Tracheal epithelial cell (primary cell): ENCODE measurements around the gene ANKRD2. TPM values are rescaled to one million over a fixed set of nuclear protein-coding genes. Genes with fewer than 3 reads are reported as not detected.

ENCODE experiments used
- total RNA-seq: library from RNA; depleted of rRNA; stranded (reverse); fragments of >200 nt; gene quantifications from 2 replicates; pipeline ENCODE4 v1.2.1, GENCODE V29; 2014

ANKRD2 gene
- total RNA-seq, result 1.3 and 9.9 TPM in 2 replicates

GRCh38 chr10:97572214-97572989, at the start of gene ANKRD2:
Gene ANKRD2, plus strand, starts transcription at chr10:97572779. Its CDS starts 10 bp downstream, at chr10:97572789.

GRCh38 chr10:97584060-97584797, 11.7 kb downstream of the ANKRD2 start, which contains the start of gene HOGA1:
Gene HOGA1, plus strand, starts transcription at chr10:97584389. Its CDS starts 315 bp downstream, at chr10:97584704.

GRCh38 chr10:97589479-97589878, 16.9 kb downstream of the ANKRD2 start, which contains the start of gene C10orf62:
Gene C10orf62, plus strand, starts transcription at chr10:97589721. Its CDS starts 177 bp downstream, at chr10:97589898.

GRCh38 chr10:97632949-97633884, 60.6 kb downstream of the ANKRD2 start, which contains the start of gene MORN4:
Gene MORN4, minus strand, starts transcription at chr10:97633500. Its CDS starts 13,847 bp downstream, at chr10:97619653.

Other genes with a start within 250 kb of the ANKRD2 start
- 20.2 and 24.6 TPM in 2 replicates for gene FRAT2, start 238.1 kb upstream of the ANKRD2 start, total RNA-seq
- gene RRP12, start 171.4 kb upstream of the ANKRD2 start, total RNA-seq, result 32.6 and 40.0 TPM in 2 replicates
- 396 and 566 TPM in 2 replicates for gene PGAM1, start 146.6 kb upstream of the ANKRD2 start, total RNA-seq
- gene EXOSC1, start 126.8 kb upstream of the ANKRD2 start, total RNA-seq, result 25.1 and 33.0 TPM in 2 replicates
- 32.4 and 40.5 TPM in 2 replicates for gene ZDHHC16, start 126.6 kb upstream of the ANKRD2 start, total RNA-seq
- 66.9 and 68.7 TPM in 2 replicates for gene MMS19, start 74.4 kb upstream of the ANKRD2 start, total RNA-seq
- gene UBTD1, start 73.9 kb upstream of the ANKRD2 start, total RNA-seq, result 15.3 and 22.4 TPM in 2 replicates
- gene HOGA1, start 11.6 kb downstream of the ANKRD2 start, total RNA-seq, result 0.21 and 25.5 TPM in 2 replicates
- not detected in 2 replicates for gene C10orf62, start 16.9 kb downstream of the ANKRD2 start, total RNA-seq
- 2.2 and 6.0 TPM in 2 replicates for gene MORN4, start 60.7 kb downstream of the ANKRD2 start, total RNA-seq
- gene PI4K2A, start 67.9 kb downstream of the ANKRD2 start, total RNA-seq, result 37.8 and 41.1 TPM in 2 replicates
- gene AVPI1, start 114.5 kb downstream of the ANKRD2 start, total RNA-seq, result 83.4 and 178 TPM in 2 replicates
- gene MARVELD1, start 141.0 kb downstream of the ANKRD2 start, total RNA-seq, result 8.4 and 12.6 TPM in 2 replicates
- gene ZFYVE27, start 164.3 kb downstream of the ANKRD2 start, total RNA-seq, result 19.6 and 26.7 TPM in 2 replicates
- gene SFRP5, start 199.2 kb downstream of the ANKRD2 start, total RNA-seq, result not detected in 2 replicates